ENCODE measurements around the gene IZUMO1. TPM values are rescaled to one million over a fixed set of nuclear protein-coding genes. Genes with fewer than 3 reads are reported as not detected.
A peak's percentile ranks its signal among the peaks of the same experiment; 100 is the strongest.
"Not testable (repeated sequence)": the region's sequence is repeated elsewhere in the genome, so short reads cannot be mapped to it uniquely, and the experiment has no call there.

The IZUMO1 gene
- total RNA-seq, 2 donors from 2014 or later, result 1.6 to 14.5 TPM

DNA sequence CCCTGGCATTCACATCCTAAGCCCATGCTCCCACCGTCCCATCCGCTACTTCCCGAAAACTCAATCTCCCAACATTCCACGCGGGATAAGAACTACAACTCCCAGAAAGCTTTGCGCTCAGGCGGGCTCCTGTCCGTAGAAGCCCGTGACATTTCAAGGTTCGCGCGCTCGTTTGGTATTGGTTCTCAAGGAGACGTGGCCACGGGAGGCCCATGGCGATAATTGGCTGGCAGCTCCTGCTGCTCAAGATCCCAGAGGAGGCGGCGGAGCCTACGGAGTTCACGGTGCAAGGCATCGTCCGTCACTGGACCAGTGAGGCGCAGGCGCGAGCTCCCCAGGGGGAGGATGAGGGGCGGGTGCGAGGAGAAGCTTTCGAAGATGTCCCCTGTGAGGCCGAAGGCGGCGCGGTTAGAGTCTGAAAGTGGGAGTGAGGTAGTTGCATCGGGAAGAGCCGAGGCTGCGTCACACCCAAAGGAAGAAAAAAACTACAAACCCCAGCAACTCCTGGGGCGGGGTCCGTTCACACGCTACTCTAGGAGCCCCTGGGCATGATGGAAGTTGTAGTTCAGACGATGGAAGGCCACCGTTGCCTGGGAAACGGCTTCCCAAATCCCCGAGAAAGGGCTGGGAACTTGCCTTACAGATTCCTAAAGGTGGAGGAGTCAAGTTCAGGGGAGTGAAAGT lies 26.0 kb downstream of the IZUMO1 start:
- peak; percentile 97 to 99 (median 98) for DNase-seq
- Histone ChIP-seq H3K27me3 (no peaks in the 10 kb centered on the region), H3K36me3 (replicated peaks in 1 of 2; ENCODE audit: insufficient read depth in 1 of 2, low read depth in 2 of 2) (no peaks in the 10 kb centered on the region), H3K9me3 (no peaks in the 10 kb centered on the region), H3K4me1 (peaks cover 38% of the 10 kb centered on the region), H3K4me3 (no peak overlapping the region), H3K27ac (peak overlapping the region; percentile 65 to 91 (median 80))
- WGBS, 2 donors, result 5 to 36% methylated on average over 24 to 42 of the region's 42 CpGs
- peak; percentile 94 for ATAC-seq
- intact Hi-C loops (cut with DNase I), result no loop called here
- no peak for TF ChIP-seq POLR2A (IDR thresholded peaks at IDR 0.05)
- TF ChIP-seq, protein P1, sequence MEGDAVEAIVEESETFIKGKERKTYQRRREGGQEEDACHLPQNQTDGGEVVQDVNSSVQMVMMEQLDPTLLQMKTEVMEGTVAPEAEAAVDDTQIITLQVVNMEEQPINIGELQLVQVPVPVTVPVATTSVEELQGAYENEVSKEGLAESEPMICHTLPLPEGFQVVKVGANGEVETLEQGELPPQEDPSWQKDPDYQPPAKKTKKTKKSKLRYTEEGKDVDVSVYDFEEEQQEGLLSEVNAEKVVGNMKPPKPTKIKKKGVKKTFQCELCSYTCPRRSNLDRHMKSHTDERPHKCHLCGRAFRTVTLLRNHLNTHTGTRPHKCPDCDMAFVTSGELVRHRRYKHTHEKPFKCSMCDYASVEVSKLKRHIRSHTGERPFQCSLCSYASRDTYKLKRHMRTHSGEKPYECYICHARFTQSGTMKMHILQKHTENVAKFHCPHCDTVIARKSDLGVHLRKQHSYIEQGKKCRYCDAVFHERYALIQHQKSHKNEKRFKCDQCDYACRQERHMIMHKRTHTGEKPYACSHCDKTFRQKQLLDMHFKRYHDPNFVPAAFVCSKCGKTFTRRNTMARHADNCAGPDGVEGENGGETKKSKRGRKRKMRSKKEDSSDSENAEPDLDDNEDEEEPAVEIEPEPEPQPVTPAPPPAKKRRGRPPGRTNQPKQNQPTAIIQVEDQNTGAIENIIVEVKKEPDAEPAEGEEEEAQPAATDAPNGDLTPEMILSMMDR (IDR thresholded peaks at IDR 0.05), result no peak

DNA sequence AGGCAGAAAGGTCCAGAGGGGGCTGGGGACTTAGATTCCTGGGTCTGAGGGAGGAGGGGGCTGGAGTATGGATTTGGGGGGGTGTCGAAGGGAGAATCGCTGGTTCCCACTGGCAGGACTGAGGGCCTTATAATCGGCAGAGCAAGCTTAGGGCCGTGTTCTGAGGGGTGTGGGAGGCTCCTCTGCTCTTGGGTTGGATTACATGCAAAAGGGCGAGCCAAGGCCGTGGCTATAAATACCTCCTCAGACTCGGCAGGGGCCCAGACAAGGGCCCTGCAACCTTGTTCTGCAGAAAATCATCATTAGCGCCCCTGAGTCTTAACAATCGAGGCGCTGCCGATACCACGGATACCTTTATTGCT lies 26.5 kb downstream of the IZUMO1 start:
- H3K27me3 ChIP-seq, result no peaks in the 10 kb centered on the region
- peak; percentile 7 for ATAC-seq
- H3K4me1 ChIP-seq, result peaks cover 40% of the 10 kb centered on the region
- H3K27ac ChIP-seq, result peak overlapping the region in 3 of 4 donors; percentile 72 to 91 (median 88)
- H3K4me3 ChIP-seq, result no peak overlapping the region
- H3K9me3 ChIP-seq, result no peaks in the 10 kb centered on the region
- TF ChIP-seq, protein P1 (IDR thresholded peaks at IDR 0.05), result no peak
- TF ChIP-seq POLR2A (IDR thresholded peaks at IDR 0.05), result peak in 1 of 3 donors; percentile 27
- no peaks in the 10 kb centered on the region for H3K36me3 ChIP-seq (replicated peaks in 1 of 2; ENCODE audit: insufficient read depth in 1 of 2, low read depth in 2 of 2)
- no peak for DNase-seq
- WGBS, 2 donors, result 13 to 26% methylated on average over 10 to 12 of the region's 12 CpGs
- intact Hi-C loops (cut with DNase I), result no loop called here

DNA sequence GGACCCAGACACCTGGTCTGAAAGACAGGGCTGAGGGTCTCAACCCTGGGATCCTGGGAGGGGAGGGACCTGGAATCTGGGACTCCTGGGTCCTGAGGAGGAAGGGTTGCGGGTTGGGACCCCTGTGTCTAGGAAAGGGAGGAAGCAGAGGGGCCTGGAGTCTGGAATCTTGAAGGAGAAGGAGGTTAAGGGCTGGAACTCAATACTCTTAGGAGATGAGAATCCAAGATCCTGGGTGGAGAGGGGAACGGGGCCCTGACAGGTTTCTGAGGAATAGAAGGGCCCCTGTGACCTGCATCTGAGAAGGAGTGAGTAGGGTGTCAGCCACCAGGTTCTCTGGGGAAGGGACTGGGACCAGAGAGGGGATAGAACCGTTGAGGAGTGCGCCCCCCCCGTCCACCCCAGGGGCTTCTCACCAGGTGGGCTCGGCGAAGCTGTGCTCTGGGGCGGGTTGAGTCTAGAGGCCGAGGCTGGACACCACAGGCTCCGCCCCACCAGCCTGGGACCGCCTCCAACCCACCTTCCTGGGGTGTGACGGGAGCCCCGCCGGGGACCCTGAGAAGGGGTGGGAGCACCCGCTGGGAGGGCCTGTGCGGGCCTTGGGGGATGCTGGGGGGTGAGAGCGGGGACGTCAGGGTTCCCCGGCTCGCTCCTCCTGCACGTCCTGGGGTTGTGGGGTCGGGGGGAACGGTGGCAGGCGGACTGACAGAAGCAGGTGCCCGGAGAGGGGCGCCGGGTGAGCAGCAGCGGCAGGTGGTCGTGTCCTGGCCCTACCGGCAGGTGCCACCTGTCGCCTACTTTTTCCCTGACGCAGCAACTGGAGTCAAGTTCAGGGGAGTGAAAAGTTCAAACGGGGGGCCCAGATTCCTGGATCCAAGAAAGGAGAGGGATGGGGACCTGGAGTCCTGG lies 27.2 kb downstream of the IZUMO1 start, which contains the start of gene MAMSTR:
TSS of gene MAMSTR (minus strand) at position 463 of the 909 bp plus-strand sequence. CDS start 694 bp downstream, outside the sequence.
- Histone ChIP-seq H3K4me1 (peaks cover 40% of the 10 kb centered on the region), H3K9me3 (no peaks in the 10 kb centered on the region), H3K4me3 (no peak within 1 kb of the TSS), H3K36me3 (replicated peaks in 1 of 2; ENCODE audit: insufficient read depth in 1 of 2, low read depth in 2 of 2) (no peaks in the 10 kb centered on the region), H3K27ac (peak within 1 kb of the TSS in 3 of 4 donors; percentile 72 to 91 (median 88)), H3K27me3 (no peaks in the 10 kb centered on the region)
- no peak for ATAC-seq
- TF ChIP-seq POLR2A (IDR thresholded peaks at IDR 0.05), result no peak
- TF ChIP-seq, protein P1 (IDR thresholded peaks at IDR 0.05), result peak in 1 of 7 experiments; percentile 8
- WGBS, 2 donors, result 58 to 67% methylated on average over 9 to 33 of the region's 33 CpGs
- DNase-seq, result peak in 1 of 4 donors; percentile 31
- intact Hi-C loops (cut with DNase I), result no loop called here

DNA sequence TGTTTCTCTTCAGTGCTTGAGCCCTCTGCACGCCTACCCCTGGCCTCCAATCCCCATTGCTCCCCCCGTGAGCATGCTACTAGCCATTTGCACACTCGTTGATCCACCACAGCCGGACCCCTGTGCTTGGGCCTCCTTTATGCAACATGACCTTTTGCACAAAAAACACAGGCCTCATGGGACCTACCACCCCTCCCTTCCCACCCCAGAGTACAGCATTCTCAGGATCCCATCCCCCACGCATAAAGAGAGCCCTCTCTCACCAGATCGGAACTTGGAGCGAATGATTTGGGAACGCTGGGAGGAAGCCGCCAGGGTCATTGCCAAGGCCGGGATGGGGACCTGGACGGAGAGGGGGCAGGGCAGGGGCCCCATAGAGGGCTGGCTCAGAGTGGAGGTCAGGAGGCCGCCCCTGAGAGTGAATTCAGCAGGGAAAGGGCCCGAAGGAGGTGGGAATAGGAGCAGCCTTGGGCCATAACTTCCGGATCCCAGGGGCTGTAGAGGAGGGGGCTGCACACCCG lies 27.9 kb downstream of the IZUMO1 start:
- Histone ChIP-seq H3K4me1 (peaks cover 41% of the 10 kb centered on the region), H3K4me3 (no peak overlapping the region), H3K27ac (no peak overlapping the region), H3K27me3 (no peaks in the 10 kb centered on the region), H3K36me3 (replicated peaks in 1 of 2; ENCODE audit: insufficient read depth in 1 of 2, low read depth in 2 of 2) (no peaks in the 10 kb centered on the region), H3K9me3 (no peaks in the 10 kb centered on the region)
- intact Hi-C loops (cut with DNase I), result no loop called here
- no peak for ATAC-seq
- DNase-seq, result no peak
- 47 to 56% methylated on average over 15 of the region's 15 CpGs for WGBS, 2 donors
- no peak for TF ChIP-seq POLR2A (IDR thresholded peaks at IDR 0.05)
- TF ChIP-seq, protein P1 (IDR thresholded peaks at IDR 0.05), result no peak

DNA sequence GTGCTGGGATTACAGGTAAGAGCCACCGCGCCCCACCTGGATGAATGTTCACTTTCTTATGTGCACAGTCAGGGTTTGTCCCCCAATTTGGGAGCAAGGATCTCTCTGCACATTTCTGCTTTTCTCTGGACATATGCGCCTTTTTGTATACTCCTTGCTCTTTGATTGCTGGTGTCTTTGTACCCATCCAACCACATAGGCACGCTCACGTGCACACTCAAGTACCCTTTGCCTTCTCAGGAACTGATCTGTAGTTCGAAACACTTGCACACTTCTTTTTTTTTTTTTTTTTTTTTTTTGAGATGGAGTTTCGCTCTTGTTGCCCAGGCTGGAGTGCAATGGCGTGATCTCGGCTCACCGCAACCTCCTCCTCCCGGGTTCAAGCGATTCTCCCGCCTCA lies 28.6 kb downstream of the IZUMO1 start:
- H3K4me3 ChIP-seq; H3K9me3 ChIP-seq; ATAC-seq; H3K27ac ChIP-seq; DNase-seq; H3K36me3 ChIP-seq (replicated peaks in 1 of 2; ENCODE audit: insufficient read depth in 1 of 2, low read depth in 2 of 2); intact Hi-C loops (cut with DNase I); H3K27me3 ChIP-seq: not testable (repeated sequence)
- WGBS, 2 donors, result 94 to 96% methylated on average over 12 to 13 of the region's 13 CpGs
- H3K4me1 ChIP-seq, result peaks cover 48% of the 10 kb centered on the region
